ENCODE data around the gene SHBG.
A peak's percentile ranks its signal among the peaks of the same experiment; 100 is the strongest.
"Not testable (repeated sequence)": the region's sequence is repeated elsewhere in the genome, so short reads cannot be mapped to it uniquely, and the experiment has no call there.

SHBG gene

DNA sequence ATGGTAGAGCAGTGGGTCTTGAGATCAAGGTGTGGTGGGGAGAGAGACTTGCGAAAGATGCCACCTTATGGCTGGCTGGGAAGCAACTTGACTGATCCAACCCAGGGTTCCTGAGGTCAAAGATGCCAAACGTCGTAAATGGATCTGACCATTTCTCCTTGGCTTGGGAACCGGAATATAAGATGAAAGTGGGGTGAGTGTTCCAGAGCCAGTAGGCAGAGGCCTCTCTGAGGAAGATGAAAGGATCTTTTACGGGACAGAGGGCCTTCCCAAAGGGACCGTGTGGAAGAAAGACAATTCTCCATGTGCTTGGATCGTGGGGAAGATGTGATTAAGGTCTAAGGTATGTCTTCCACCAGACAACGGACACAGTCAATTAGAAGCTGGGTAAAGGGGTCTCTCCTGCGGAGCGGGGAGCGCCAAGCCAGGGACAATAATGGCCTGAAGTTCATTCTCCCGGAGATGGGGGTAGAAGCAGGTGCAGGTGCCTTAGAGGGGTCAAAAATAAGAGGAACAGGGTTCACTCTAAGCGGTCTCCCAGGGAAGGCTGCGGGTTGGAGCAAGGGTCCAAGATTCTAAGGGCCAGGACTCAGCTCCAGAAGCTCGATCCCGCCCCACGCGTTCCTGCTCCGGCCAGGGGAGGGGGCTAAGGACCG is 16.0 kb upstream of the SHBG start:
- DNase-seq = no peak

DNA sequence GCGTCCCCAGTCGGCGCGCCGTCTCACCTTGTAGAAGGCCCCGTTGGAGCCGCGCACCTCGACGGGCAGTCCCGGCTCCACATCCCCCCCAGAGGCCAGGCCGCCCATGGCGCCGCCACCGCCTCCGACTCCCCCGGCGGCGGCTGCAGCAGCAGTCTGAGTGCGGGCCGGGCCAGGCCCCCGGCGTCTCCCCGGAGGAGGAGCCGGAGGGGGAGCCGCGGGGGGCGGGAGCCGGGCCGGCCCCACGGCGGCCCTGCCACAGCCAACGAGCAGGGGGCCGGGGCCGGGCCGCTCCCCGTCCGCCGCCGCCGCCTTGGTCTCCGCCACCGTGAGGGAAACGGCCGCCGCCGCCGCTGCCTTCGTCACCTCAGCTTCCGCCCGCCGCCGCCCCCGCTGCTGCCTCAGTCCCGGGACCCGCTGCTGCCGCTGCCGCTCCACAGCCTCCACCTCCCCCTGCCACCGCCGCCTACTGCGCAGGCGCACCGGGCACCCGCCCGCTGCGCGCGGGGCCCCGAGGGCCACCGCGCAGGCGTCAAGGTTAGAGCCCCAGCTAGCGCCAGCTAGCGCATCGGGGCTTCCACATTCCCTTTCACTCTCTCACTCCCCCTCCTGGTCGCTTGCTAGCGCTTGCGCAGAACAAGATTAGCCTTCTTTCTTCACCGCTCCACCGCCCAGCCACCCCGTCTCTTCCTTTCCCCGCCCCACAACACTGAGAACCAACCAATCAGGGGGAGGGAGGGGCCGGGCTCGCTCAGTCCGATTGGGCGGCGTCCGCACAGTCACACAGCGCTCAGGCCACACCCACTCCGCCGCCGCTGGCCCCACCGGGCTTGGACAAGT is 15.3 kb upstream of the SHBG start, which contains the start of gene FXR2:
Gene FXR2 (minus strand): TSS at position 473 of the 840 bp plus-strand sequence. CDS start 365 bp downstream, at position 108.
- DNase-seq = peak; percentile 100

DNA sequence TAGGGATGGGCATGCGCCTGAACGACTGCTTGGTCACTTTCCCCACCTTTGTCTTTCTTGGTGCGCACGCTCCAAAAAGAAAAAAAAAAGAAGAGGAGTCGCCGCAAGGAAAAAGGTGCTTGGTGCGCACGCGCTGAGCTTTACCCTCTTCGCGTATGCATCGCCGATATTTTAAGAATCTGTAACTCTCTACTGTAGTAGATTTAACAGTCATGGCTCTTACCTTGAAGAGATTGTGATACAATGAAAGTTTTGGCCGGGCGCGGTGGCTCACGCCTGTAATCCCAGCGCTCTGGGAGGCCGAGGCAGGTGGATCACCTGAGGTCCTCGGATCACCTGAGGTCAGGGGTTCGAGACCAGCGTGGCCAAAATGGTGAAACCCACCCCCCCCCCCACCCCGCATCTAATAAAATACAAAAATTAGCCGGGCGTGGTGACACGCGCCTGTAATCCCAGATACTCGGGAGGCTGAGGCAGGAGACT is 14.6 kb upstream of the SHBG start:
- no peak for DNase-seq

DNA sequence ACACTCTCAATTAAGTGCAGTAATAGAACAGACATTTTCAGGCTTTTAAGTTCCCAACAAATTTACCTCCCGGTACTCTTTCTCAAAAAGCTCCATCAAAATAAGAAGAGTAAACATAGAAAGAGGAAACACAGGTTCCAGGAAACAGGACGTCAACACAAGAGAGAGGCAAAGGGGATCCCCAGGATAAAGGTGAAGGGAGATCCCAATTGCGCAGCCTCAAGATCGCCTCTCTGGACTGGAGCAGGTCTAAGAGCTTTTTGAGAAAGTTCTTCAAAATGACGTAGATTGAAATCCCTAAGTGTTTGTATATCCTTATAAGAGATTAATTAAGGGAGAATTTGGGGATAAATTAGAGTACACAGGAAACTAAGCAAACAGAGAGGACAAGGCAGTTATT is 11.3 kb upstream of the SHBG start:
- DNase-seq = no peak

DNA sequence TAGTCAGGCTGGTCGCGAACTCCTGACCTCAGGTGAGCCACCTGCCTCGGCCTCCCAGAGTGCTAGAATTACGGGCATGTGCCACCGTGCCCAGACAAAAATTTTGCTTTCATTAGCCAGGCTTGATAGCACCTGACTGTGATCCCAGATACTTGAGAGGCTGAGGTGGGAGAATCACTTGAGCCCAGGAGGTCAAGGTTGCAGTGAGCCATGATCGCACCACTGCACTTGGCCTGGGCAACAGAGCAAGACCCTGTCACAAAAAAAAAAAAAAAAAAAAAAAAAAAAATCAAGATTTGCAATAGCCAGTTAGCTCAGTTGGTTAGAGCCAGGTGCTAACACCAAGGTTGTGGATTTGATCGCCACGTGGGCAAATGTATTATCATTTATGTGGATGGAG is 9.1 kb upstream of the SHBG start:
- DNase-seq = no peak

DNA sequence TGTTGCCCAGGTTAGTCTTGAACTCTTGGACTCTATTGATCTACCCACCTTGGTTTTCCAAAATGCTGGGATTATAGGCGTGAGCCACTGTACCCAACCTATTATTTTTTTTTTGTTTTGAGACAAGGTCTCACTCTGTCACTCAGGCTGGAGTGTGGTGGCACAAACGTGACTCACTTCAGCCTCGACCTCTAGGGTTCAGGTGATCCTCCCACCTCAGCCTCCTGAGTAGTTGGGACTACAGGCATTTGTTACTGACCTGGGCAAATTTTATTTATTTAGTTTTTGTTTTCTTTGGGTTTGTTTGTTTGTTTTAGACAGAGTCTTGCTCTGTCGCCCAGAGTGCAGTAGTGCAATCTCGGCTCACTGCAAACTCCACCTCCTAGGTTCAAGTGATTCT is 6.3 kb upstream of the SHBG start:
- DNase-seq = no peak

DNA sequence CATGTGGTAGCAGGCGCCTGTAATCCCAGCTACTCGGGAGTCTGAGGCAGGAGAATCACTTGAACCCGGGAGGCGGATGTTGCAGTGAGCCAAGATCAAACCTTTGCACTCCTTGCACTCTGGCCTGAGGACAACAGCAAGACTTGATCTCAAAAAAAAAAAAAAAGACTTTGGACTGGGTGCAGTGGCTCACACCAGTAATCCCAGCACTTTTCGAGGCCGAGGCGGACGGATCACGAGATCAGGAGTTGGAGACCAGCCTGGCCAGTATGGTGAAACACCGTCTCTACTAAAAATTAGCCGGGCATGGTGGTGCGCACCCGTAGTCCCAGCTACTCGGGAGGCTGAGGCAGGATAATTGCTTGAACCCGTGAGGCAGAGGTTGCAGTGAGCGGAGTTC is 4.2 kb upstream of the SHBG start:
- not testable (repeated sequence) for DNase-seq

DNA sequence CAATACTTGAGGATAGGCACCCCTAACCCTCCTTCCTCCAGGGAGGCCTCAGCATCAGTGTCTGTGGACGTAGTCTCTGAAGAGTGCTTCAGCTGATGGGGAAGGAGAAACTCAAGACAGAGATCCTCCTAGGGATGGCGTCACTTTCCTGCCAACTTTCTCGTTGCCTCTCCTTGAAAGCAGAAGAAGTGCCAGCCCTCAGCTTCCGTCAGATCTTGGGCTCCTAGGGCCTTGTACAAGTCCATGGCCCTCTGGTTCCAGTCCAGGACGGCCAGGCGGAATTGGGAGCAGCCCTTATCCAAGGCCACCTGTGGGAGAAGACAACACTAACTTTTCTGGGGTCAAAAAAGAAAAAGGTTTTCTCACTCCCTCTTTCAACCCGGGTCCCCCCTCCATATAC is 3.6 kb upstream of the SHBG start:
- no peak for DNase-seq

DNA sequence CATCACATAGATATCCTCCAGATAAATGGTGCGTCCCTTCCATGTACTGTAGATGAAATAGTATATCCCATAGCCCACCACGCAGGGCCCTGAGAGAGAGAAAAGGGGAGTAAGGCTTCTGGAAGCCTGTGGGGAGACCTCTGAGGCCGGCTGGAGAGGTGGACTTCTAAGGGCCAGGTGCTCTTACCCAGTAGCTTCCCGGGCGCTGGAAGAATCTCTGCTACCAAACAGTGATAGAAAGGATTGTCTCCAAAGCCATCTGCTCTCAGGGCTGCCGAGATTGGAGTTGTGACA is 3.0 kb upstream of the SHBG start:
- DNase-seq = no peak

DNA sequence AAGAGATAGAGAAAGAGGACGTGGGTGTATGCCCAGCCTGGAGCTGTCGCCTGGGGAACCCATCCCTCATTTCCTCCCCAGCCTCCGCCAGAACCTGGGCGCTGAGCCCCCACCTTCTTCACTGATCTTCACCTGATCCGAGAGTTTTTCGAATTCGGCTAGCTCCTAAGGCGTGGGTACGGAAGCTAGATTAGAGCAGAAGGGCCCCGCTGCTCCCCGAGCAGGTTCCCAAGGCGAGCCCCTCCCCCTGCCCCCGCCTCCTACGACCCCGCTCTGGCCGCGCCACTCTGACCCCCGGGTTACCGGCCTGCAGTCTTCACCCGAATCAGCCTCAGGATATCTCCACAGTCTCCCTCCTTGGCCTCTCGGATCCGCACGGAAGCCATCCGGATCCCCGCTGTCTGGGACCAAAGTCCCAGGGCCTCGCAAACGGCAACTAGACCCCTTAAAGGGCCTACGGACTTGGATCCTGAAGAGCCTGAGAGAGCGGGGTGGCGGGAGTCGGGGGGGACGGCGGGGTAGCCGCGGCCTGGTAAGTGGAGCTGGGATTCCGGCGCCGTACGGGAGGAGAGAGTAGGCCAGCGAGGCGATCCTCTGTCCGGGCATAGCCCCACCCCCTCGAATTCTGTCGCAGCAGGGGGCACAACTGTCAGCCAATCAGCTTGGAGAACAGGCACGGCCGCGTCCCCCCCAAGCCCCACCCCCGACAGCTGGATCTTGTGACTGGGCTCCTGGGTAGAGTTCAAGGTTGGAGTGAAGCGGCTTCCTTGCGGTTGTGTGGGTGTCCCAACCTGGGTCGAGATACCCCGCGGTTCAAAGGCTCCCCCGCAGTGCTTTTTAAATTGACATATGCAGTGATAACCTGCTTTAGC is 2.4 kb upstream of the SHBG start, which contains the start of gene SAT2:
Gene SAT2 (minus strand): TSS at position 572 of the 872 bp plus-strand sequence. CDS start 186 bp downstream, at position 386.
- DNase-seq = peak; percentile 89

DNA sequence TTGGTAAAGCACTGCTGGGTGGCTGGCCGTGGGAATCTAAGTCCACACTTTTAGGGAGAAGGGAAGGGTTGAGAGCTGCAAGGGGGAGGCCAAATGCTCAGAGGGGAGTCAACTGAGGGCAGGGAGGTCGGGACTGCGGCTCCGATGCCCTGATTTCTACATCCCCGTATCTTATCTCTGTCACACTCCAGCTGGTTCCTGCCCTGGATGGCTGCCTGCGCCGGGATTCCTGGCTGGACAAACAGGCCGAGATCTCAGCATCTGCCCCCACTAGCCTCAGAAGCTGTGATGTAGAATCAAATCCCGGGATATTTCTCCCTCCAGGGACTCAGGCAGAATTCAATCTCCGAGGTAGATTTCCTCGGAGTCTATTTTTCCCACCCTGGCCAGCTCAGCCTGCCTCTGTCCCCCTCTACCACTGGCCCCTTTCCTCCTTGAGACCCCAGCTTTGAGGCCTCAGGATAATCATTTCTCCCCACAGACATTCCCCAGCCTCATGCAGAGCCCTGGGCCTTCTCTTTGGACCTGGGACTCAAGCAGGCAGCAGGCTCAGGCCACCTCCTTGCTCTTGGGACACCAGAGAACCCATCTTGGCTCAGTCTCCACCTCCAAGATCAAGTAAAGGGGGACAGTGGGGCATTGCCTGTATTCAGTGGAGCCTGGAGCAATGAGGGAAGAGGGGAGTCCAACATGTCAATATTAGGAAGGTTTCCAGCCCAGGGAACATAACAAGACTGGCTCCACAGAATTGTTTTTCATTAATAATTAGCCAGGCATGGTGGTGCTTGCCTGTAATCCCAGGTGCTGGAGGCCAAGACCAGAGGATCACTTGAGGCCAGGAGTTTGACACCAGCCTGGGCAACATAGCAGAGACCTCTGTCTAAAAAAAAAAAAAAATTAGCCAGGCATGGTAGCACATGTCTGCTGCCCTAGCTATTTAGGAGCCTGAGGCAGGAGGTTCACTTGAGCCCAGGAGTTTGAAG is 1.8 kb downstream of the SHBG start:
- DNase-seq = no peak

DNA sequence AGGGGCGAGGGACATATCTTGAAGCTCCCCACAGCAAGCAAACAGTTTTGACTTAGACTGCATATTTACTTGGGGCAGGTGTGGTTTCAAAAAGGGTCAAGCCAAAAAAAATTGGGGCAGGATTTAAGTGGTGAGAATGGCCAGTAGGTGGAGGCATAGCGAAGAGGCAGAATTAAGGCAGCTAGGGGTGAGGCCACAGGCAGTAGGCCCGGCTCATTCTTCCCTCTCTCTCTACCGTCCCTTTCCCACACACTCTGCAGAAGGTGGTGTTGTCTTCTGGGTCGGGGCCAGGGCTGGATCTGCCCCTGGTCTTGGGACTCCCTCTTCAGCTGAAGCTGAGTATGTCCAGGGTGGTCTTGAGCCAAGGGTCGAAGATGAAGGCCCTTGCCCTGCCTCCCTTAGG is 2.6 kb downstream of the SHBG start:
- DNase-seq = no peak

DNA sequence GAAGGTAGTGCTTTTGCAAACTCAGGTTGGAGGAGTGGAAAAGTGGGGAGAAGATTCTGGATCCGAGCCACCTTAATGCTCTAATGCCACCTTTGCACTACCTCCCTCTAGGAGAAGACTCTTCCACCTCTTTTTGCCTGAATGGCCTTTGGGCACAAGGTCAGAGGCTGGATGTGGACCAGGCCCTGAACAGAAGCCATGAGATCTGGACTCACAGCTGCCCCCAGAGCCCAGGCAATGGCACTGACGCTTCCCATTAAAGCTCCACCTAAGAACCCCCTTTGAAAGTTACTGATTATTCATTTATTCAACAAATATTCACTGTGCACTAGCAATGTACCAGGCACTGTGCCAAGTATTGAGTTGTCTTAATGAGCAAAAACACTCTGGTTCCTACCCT is 3.2 kb downstream of the SHBG start:
- DNase-seq = no peak

DNA sequence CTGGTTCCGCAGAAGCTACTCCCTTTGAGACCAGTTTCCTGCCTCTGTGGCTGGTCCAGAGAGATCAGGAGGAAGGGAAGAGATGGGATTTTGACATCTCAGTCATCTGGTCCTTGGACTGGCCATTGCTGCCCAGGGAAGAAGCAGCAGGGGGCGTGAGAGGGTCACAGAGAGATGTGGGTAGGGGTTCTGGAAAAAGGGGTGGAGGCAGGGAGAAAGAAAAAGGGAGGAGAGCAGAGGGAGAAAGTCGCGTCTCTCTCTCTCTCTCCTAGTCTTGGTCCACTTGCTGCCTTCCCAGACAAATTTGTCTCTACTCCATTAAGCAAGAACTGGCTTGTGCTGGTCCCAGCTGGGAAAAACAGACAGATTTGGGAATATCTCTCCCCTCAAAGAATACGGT is 4.4 kb downstream of the SHBG start:
- no peak for DNase-seq

DNA sequence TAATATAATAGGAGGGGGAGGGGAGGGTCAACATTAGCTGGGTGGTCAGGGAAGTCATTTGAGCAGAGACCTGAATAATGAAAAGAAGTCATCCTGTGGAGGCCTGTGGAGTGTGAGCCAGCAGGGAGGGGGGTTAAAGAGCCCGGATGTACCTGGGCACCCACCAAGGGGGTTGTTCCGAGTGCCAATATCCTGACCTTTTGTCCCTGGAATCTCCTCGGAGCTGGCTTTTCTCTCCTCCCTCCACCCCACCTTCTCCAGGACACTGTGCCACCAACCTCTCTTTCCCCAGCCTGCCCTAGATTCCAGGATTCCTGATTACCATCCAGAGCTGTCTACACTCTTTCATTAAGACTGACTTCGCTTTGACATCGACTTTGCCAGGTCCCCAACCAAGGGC is 6.2 kb downstream of the SHBG start:
- no peak for DNase-seq

DNA sequence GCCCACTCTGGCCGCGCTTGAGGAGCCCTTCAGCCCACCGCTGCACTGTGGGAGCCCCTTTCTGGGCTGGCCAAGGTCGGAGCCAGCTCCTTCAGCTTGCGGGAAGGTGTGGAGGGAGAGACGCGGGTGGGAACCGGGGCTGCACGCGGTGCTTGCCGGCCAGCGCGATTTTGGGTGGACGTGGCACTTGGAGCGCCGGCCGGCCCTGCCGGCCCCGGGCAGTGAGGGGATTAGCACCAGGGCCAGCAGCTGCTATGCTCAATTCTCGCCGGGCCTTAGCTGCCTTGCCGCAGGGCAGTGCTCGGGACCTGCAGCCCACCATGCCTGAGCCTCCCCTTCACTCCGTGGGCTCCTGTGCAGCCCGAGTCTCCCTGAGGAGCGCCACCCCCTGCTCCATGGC is 10.8 kb downstream of the SHBG start:
- DNase-seq = no peak

DNA sequence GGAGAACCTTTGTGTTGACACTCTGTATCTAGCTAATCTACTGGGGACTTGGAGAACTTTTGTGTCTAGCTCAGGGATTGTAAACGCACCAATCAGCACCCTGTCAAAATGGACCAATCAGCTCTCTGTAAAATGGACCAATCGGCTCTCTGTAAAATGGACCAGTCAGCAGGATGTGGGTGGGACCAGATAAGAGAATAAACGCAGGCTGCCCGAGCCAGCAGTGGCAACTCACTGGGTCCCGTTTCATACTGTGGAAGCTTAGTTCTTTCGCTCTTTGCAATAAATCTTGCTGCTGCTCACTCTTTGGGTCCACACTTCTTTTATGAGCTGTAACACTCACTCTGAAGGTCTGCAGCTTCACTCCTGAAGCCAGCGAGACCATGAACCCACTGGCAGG is 11.7 kb downstream of the SHBG start:
- not testable (repeated sequence) for DNase-seq

DNA sequence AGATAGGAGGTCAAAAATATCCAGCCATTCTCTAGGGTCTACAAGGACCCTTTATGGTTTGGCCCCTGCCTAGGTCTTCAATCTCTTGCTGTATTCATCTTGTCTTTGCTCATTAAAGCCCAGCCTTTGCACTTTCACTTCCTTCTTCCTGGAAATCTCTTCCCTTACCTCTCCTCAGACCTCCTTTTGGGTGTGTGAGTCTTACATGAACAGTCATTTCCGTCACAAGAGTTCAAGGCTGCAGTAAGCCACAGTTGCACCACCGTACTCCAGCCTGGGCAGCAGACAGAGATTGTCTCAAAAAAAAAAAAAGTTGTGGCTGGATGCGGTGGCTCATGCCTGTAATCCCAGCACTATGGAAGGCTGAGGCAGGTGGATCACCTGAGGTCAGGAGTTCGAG is 14.8 kb downstream of the SHBG start:
- DNase-seq = no peak

DNA sequence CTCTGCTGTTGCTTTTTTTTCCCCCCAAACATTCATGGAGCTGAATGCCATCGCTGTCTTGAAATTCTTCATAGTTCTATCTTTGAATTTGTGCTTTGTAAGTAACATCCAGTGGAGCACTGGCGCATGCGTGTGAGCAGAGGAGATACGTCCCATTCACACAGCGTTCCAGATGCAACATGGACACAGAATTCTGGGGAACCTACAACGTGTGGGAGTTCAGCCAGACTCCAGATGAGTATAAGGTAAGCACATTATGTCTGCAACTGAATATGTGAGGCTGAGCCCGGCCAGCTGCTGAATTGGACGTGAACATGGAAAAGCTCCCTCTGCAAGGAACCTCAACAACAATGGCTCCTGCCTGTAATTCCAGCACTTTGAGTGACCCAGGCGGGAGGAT is 16.5 kb downstream of the SHBG start:
- DNase-seq = no peak

DNA sequence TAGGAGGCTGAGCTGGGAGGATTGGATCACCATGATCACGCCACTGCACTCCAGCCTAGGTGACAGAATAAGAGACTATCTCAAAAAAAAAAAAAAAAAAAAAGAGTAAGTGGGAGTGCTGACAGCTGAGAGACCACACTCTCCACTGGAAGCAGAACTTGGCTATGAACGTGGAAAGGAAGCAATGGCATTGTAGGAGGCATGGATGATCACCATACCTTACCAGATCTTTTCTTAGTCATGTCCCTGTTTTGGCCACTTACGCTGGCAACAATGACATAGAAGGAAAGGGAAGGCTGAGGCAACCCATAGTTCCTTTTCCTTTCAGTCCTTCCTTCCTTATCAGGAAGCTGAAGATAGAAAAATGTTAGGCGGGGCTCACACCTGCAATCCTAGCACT is 17.1 kb downstream of the SHBG start:
- no peak for DNase-seq

DNA sequence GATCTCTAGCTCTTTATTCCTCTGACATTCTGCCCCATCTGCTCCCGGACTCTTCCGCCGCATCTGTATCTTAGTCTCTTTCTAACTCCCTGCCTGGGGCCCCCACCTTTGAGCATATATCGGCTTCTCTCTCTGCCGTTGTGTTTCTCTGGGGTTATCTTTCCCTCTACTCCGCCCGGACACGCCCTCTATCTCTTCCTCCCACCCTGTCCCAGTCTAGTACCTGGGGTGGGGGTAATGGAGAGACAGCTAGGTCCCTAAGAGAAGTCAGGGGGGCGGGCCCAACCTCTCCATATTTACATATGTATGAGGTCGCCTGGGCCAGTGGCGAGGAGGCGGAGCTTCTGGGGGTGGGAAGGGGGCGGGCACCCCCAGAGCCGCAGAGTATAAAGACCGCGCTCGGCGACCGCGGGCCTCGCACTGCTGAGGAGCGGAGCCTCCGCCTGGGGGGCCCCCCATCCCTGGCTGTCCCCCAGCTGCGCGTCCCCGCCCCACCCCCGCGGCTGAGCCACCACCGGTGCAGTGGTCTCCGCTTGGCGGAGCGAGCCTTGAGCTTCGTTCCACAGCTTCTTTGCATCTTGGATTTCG is 20.7 kb downstream of the SHBG start, which contains the start of gene ATP1B2:
Gene ATP1B2 (plus strand): TSS at position 418 of the 588 bp plus-strand sequence. CDS start 593 bp downstream, outside the sequence.
- DNase-seq = peak; percentile 69
